BLaER1 treated with 17β-estradiol and CSF1 and Interleukin-3, amounts not matched to agents 10 nM and 100 nM (cell line): Measurements from ENCODE around the gene PPFIA4.

ENCODE experiments used
- H3K27ac ChIP-seq, 11 experiments: shearing (Covaris generic); formaldehyde crosslinking; 2 replicates each; pipeline ENCODE4 v1.8.1; 2022
- H3K27me3 ChIP-seq, 11 experiments: shearing (Covaris generic); formaldehyde crosslinking; 2 replicates each; pipeline ENCODE4 v1.8.1; 2022
- H3K36me3 ChIP-seq, 11 experiments: shearing (Covaris generic); formaldehyde crosslinking; 2 replicates each; pipeline ENCODE4 v1.8.1; 2022
- H3K4me1 ChIP-seq, 10 experiments: shearing (Covaris generic); formaldehyde crosslinking; 2 replicates each; pipeline ENCODE4 v1.8.1; 2022
- H3K4me2 ChIP-seq, 11 experiments: shearing (Covaris generic); formaldehyde crosslinking; 2 replicates each; pipeline ENCODE4 v1.8.1; 2022
- H3K4me3 ChIP-seq, 10 experiments: shearing (Covaris generic); formaldehyde crosslinking; 2 replicates each; pipeline ENCODE4 v1.8.1; 2022
- H3K9ac ChIP-seq, 11 experiments: shearing (Covaris generic); formaldehyde crosslinking; 2 replicates each; pipeline ENCODE4 v1.8.1; 2022
- H3K9me3 ChIP-seq, 11 experiments: shearing (Covaris generic); formaldehyde crosslinking; replicated peaks in 1 of 11; 2 replicates each; pipeline ENCODE4 v1.8.1; 2022
- H4K20me1 ChIP-seq, 11 experiments: shearing (Covaris generic); formaldehyde crosslinking; 2 replicates each; pipeline ENCODE4 v1.8.1; 2022
- Cebpa-rat ChIP-seq, 11 experiments: shearing (Covaris generic); IDR thresholded peaks; 2 replicates each; pipeline ENCODE4 v1.8.1; 2022

The PPFIA4 gene

GRCh38 chr1:203034422-203035110, 8.3 kb downstream of the PPFIA4 start:
- H4K20me1 ChIP-seq: peaks cover 0 to 66% (median 0%) of the 10 kb centered on the region in 11 experiments; a peak in 8 of 22 replicates
- no peak for TF ChIP-seq Cebpa-rat (IDR thresholded peaks at IDR 0.05)
- peak overlapping the region in 6 of 11 experiments; percentile 2 to 89 (median 80); a peak in 9 of 22 replicates for H3K27ac ChIP-seq
- H3K4me3 ChIP-seq: no peak overlapping the region
- peak overlapping the region in 3 of 11 experiments; percentile 66 to 73 (median 71); a peak in 5 of 22 replicates for H3K9ac ChIP-seq
- H3K4me1 ChIP-seq: peaks cover 60 to 100% (median 95%) of the 10 kb centered on the region in 10 experiments
- H3K27me3 ChIP-seq: no peaks in the 10 kb centered on the region
- peaks cover 0 to 14% (median 0%) of the 10 kb centered on the region in 11 experiments; a peak in 4 of 22 replicates for H3K36me3 ChIP-seq
- H3K9me3 ChIP-seq: no peaks in the 10 kb centered on the region
- H3K4me2 ChIP-seq: peak overlapping the region; percentile 79 to 100 (median 89)

- Histone ChIP-seq H3K4me1 (peaks cover 65 to 100% (median 95%) of the 10 kb centered on the region in 10 experiments), H3K9me3 (no peaks in the 10 kb centered on the region), H3K36me3 (peaks cover 0 to 12% (median 0%) of the 10 kb centered on the region in 11 experiments; a peak in 5 of 22 replicates), H3K27ac (peak overlapping the region in 8 of 11 experiments; percentile 14 to 89 (median 74); a peak in 12 of 22 replicates), H3K9ac (peak overlapping the region in 7 of 11 experiments; percentile 11 to 79 (median 66); a peak in 11 of 22 replicates), H3K4me3 (no peak overlapping the region), H4K20me1 (peaks cover 0 to 74% (median 0%) of the 10 kb centered on the region in 11 experiments; a peak in 8 of 22 replicates), H3K4me2 (peak overlapping the region; percentile 79 to 100 (median 89)), H3K27me3 (no peaks in the 10 kb centered on the region)
- no peak for TF ChIP-seq Cebpa-rat (IDR thresholded peaks at IDR 0.05)
Measured at GRCh38 chr1:203035111-203036000, 9.1 kb downstream of the PPFIA4 start.

- H3K4me2 ChIP-seq: peak overlapping the region; percentile 79 to 100 (median 89)
- peaks cover 0 to 7% (median 0%) of the 10 kb centered on the region in 11 experiments; a peak in 3 of 22 replicates for H3K36me3 ChIP-seq
- H3K4me1 ChIP-seq: peaks cover 65 to 100% (median 98%) of the 10 kb centered on the region in 10 experiments
- peaks cover 0 to 82% (median 0%) of the 10 kb centered on the region in 11 experiments; a peak in 8 of 22 replicates for H4K20me1 ChIP-seq
- no peak overlapping the region for H3K4me3 ChIP-seq
- H3K27ac ChIP-seq: peak overlapping the region in 7 of 11 experiments; percentile 35 to 89 (median 78); a peak in 14 of 22 replicates
- no peaks in the 10 kb centered on the region for H3K27me3 ChIP-seq
- no peak for TF ChIP-seq Cebpa-rat (IDR thresholded peaks at IDR 0.05)
- H3K9ac ChIP-seq: peak overlapping the region in 7 of 11 experiments; percentile 11 to 79 (median 66); a peak in 13 of 22 replicates
- no peaks in the 10 kb centered on the region for H3K9me3 ChIP-seq
Measured at GRCh38 chr1:203036135-203036534, 9.8 kb downstream of the PPFIA4 start.

- Histone ChIP-seq H4K20me1 (peaks cover 0 to 86% (median 0%) of the 10 kb centered on the region in 11 experiments; a peak in 8 of 22 replicates), H3K27me3 (no peaks in the 10 kb centered on the region), H3K9me3 (no peaks in the 10 kb centered on the region), H3K27ac (peak overlapping the region in 7 of 11 experiments; percentile 35 to 89 (median 78); a peak in 14 of 22 replicates), H3K4me2 (peak overlapping the region; percentile 79 to 100 (median 89)), H3K36me3 (peaks cover 0 to 7% (median 0%) of the 10 kb centered on the region in 11 experiments; a peak in 3 of 22 replicates), H3K9ac (peak overlapping the region in 9 of 11 experiments; percentile 28 to 79 (median 45); a peak in 14 of 22 replicates), H3K4me1 (peaks cover 65 to 100% (median 98%) of the 10 kb centered on the region in 10 experiments), H3K4me3 (no peak overlapping the region)
- TF ChIP-seq Cebpa-rat (IDR thresholded peaks at IDR 0.05): no peak
Measured at GRCh38 chr1:203036537-203036936, 10.2 kb downstream of the PPFIA4 start.

- H3K4me2 ChIP-seq: peak overlapping the region; percentile 79 to 100 (median 89)
- H3K4me1 ChIP-seq: peaks cover 65 to 97% (median 91%) of the 10 kb centered on the region in 10 experiments
- peak overlapping the region; percentile 12 to 79 (median 44); a peak in 18 of 22 replicates for H3K9ac ChIP-seq
- peaks cover 0 to 13% (median 2%) of the 10 kb centered on the region in 11 experiments; a peak in 5 of 22 replicates for H3K36me3 ChIP-seq
- H3K9me3 ChIP-seq: no peaks in the 10 kb centered on the region
- H3K27ac ChIP-seq: peak overlapping the region in 10 of 11 experiments; percentile 17 to 89 (median 66); a peak in 19 of 22 replicates
- no peak for TF ChIP-seq Cebpa-rat (IDR thresholded peaks at IDR 0.05)
- H4K20me1 ChIP-seq: peaks cover 0 to 95% (median 0%) of the 10 kb centered on the region in 11 experiments; a peak in 9 of 22 replicates
- peak overlapping the region in 4 of 10 experiments; percentile 2 to 23 (median 14); a peak in 4 of 20 replicates for H3K4me3 ChIP-seq
- H3K27me3 ChIP-seq: no peaks in the 10 kb centered on the region
Measured at GRCh38 chr1:203037509-203038190, 11.4 kb downstream of the PPFIA4 start.

GRCh38 chr1:203038217-203038741, 12.0 kb downstream of the PPFIA4 start:
- no peak for TF ChIP-seq Cebpa-rat (IDR thresholded peaks at IDR 0.05)
- Histone ChIP-seq H3K27me3 (no peaks in the 10 kb centered on the region), H4K20me1 (peaks cover 0 to 91% (median 0%) of the 10 kb centered on the region in 11 experiments; a peak in 9 of 22 replicates), H3K36me3 (peaks cover 0 to 19% (median 7%) of the 10 kb centered on the region in 11 experiments; a peak in 9 of 22 replicates), H3K4me2 (peak overlapping the region; percentile 79 to 100 (median 89)), H3K4me1 (peaks cover 60 to 91% (median 85%) of the 10 kb centered on the region in 10 experiments), H3K9ac (peak overlapping the region in 9 of 11 experiments; percentile 33 to 79 (median 55); a peak in 16 of 22 replicates), H3K4me3 (peak overlapping the region in 7 of 10 experiments; percentile 12 to 40 (median 16); a peak in 7 of 20 replicates), H3K9me3 (no peaks in the 10 kb centered on the region), H3K27ac (peak overlapping the region in 9 of 11 experiments; percentile 57 to 89 (median 69); a peak in 16 of 22 replicates)

- H3K36me3 ChIP-seq: peaks cover 0 to 27% (median 15%) of the 10 kb centered on the region in 11 experiments; a peak in 12 of 22 replicates
- TF ChIP-seq Cebpa-rat (IDR thresholded peaks at IDR 0.05): no peak
- peak overlapping the region in 9 of 11 experiments; percentile 33 to 79 (median 55); a peak in 15 of 22 replicates for H3K9ac ChIP-seq
- peaks cover 57 to 83% (median 77%) of the 10 kb centered on the region in 10 experiments for H3K4me1 ChIP-seq
- peak overlapping the region in 9 of 11 experiments; percentile 27 to 89 (median 69); a peak in 16 of 22 replicates for H3K27ac ChIP-seq
- peak overlapping the region; percentile 79 to 100 (median 89) for H3K4me2 ChIP-seq
- peaks cover 0 to 84% (median 0%) of the 10 kb centered on the region in 11 experiments; a peak in 9 of 22 replicates for H4K20me1 ChIP-seq
- H3K9me3 ChIP-seq: no peaks in the 10 kb centered on the region
- H3K4me3 ChIP-seq: peak overlapping the region in 7 of 10 experiments; percentile 12 to 40 (median 16); a peak in 5 of 20 replicates
- no peaks in the 10 kb centered on the region for H3K27me3 ChIP-seq
Measured at GRCh38 chr1:203038891-203039608, 12.8 kb downstream of the PPFIA4 start.
